ENCODE data around the gene OXGR1.

OXGR1 gene

DNA sequence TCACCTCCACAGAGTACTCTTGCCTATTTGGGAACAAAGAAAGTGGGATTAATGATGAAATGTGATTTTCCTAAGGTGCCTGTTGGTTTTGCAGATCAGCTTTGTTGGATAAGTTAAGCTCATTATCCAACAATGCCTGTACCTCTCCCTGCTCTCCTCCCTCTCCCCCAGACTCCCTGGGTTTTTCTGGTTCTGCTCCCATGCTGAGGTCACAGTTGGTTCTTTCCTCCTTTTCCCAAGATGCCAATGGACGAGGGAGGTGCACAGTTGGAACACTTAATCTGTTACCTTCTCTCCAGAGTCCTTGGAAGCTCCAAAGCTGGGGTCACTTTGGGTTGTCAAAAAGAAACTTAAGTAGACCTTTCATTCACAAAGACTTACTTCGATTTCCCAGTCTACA is 1.6 kb downstream of the OXGR1 start:
- Histone ChIP-seq H3K4me3 (ENCODE audit: low read length in 2 of 2) (no peak overlapping the region), H2AFZ (ENCODE audit: low read length) (no peak overlapping the region), H3K18ac (ENCODE audit: low read length) (no peak overlapping the region), H3K14ac (ENCODE audit: low read length) (no peak overlapping the region), H3K23ac (ENCODE audit: low read depth, low read length, poor library complexity) (no peak overlapping the region), H3K9me3 (replicated peaks in 1 of 2; ENCODE audit: control insufficient read depth in 2 of 2, insufficient read depth in 1 of 2, low read depth in 1 of 2, low read length in 2 of 2) (no peaks in the 10 kb centered on the region), H2BK120ac (ENCODE audit: low read depth, low read length) (no peak overlapping the region), H4K8ac (ENCODE audit: low read depth, low read length) (no peak overlapping the region), H2BK5ac (ENCODE audit: low read length) (no peak overlapping the region), H3K27ac (replicated peaks; ENCODE audit: low read length) (no peak overlapping the region), H3K9ac (ENCODE audit: low read depth, low read length, poor library complexity) (no peak overlapping the region), H3K79me1 (ENCODE audit: low read depth, low read length) (no peaks in the 10 kb centered on the region), H2AK5ac (ENCODE audit: low read depth, low read length) (no peak overlapping the region), H3K4me2 (ENCODE audit: insufficient read depth, low read length, poor library complexity, severe bottlenecking) (no peak overlapping the region), H2BK12ac (ENCODE audit: low read length) (no peak overlapping the region), H2BK15ac (ENCODE audit: low read length) (no peak overlapping the region), H3K27me3 (ENCODE audit: control insufficient read depth in 3 of 3, insufficient read depth in 3 of 3, low read depth in 1 of 3, low read length in 3 of 3) (peaks cover 0 to 26% (median 4%) of the 10 kb centered on the region in 3 experiments), H3K36me3 (replicated peaks in 1 of 2; ENCODE audit: control insufficient read depth in 2 of 2, insufficient read depth in 2 of 2, low read length in 2 of 2) (peaks cover 0 to 1% of the 10 kb centered on the region in 2 donors), H4K91ac (ENCODE audit: low read depth, low read length, poor library complexity) (no peak overlapping the region), H3K4me1 (ENCODE audit: control insufficient read depth in 2 of 2, insufficient read depth in 1 of 2, low read depth in 1 of 2, low read length in 2 of 2) (peaks cover 0 to 8% of the 10 kb centered on the region in 2 donors), H3K4ac (ENCODE audit: low read length) (no peak overlapping the region)
- WGBS, 2 donors (ENCODE audit: extremely low coverage in 2 of 2, insufficient read length in 2 of 2, insufficient replicate concordance in 1 of 2), result no CpG with 5 or more reads among the region's 2 CpGs
- no peak for DNase-seq (ENCODE audit: low spot score)

DNA sequence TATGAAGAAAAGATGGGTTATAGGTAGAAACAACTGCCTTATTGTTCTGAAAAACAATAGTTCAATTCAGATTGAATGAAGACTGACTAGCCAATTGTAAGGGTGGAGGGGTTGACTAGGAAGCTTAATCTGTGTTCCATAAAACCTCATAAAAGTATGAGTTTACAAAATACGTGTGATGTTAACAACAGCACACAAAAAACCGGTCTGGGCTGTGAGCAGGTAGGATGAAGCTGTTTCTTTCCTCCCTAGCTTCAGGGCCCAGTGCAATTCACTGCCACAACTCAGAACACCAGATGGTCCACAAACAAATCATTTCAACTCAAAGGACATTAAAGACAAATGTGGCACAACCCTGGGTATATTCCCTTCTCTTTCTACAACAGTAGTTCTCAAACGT is 3.2 kb downstream of the OXGR1 start:
- H3K27ac ChIP-seq (replicated peaks; ENCODE audit: low read length), result no peak overlapping the region
- H2AFZ ChIP-seq (ENCODE audit: low read length), result no peak overlapping the region
- H4K8ac ChIP-seq (ENCODE audit: low read depth, low read length), result no peak overlapping the region
- no peak overlapping the region for H2BK15ac ChIP-seq (ENCODE audit: low read length)
- H3K36me3 ChIP-seq (replicated peaks in 1 of 2; ENCODE audit: control insufficient read depth in 2 of 2, insufficient read depth in 2 of 2, low read length in 2 of 2), result peaks cover 0 to 3% of the 10 kb centered on the region in 2 donors
- H3K23ac ChIP-seq (ENCODE audit: low read depth, low read length, poor library complexity), result no peak overlapping the region
- H3K14ac ChIP-seq (ENCODE audit: low read length), result no peak overlapping the region
- H3K18ac ChIP-seq (ENCODE audit: low read length), result no peak overlapping the region
- peaks cover 0 to 26% (median 4%) of the 10 kb centered on the region in 3 experiments for H3K27me3 ChIP-seq (ENCODE audit: control insufficient read depth in 3 of 3, insufficient read depth in 3 of 3, low read depth in 1 of 3, low read length in 3 of 3)
- no peak overlapping the region for H2AK5ac ChIP-seq (ENCODE audit: low read depth, low read length)
- DNase-seq (ENCODE audit: low spot score), result no peak
- peaks cover 0 to 8% of the 10 kb centered on the region in 2 donors for H3K4me1 ChIP-seq (ENCODE audit: control insufficient read depth in 2 of 2, insufficient read depth in 1 of 2, low read depth in 1 of 2, low read length in 2 of 2)
- H3K9me3 ChIP-seq (replicated peaks in 1 of 2; ENCODE audit: control insufficient read depth in 2 of 2, insufficient read depth in 1 of 2, low read depth in 1 of 2, low read length in 2 of 2), result no peaks in the 10 kb centered on the region
- no peaks in the 10 kb centered on the region for H3K79me1 ChIP-seq (ENCODE audit: low read depth, low read length)
- no peak overlapping the region for H3K4ac ChIP-seq (ENCODE audit: low read length)
- H3K4me3 ChIP-seq (ENCODE audit: low read length in 2 of 2), result no peak overlapping the region
- H4K91ac ChIP-seq (ENCODE audit: low read depth, low read length, poor library complexity), result no peak overlapping the region
- no peak overlapping the region for H2BK120ac ChIP-seq (ENCODE audit: low read depth, low read length)
- no peak overlapping the region for H3K4me2 ChIP-seq (ENCODE audit: insufficient read depth, low read length, poor library complexity, severe bottlenecking)
- no peak overlapping the region for H2BK12ac ChIP-seq (ENCODE audit: low read length)
- no CpG with 5 or more reads among the region's 3 CpGs for WGBS, 2 donors (ENCODE audit: extremely low coverage in 2 of 2, insufficient read length in 2 of 2, insufficient replicate concordance in 1 of 2)
- H3K9ac ChIP-seq (ENCODE audit: low read depth, low read length, poor library complexity), result no peak overlapping the region
- no peak overlapping the region for H2BK5ac ChIP-seq (ENCODE audit: low read length)

DNA sequence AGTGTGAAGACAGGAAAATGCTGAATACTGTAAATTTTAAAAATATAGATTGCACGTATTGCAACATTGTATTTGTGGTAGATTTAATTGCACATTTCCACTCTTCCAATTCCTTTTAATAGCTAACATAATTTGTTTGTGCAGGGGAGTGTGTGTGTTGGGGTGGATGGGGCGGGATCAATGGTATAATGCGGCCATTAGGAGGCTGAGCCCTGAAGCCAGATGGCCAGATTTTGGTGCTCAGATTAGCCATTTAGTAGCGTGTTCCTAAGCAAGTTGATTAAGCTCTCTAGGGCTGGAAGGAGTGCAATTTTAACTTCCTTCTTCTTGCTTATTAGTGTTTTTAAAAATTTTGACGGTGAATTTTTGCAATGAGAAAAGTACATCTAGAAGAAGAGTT is 5.8 kb downstream of the OXGR1 start:
- no peak overlapping the region for H3K23ac ChIP-seq (ENCODE audit: low read depth, low read length, poor library complexity)
- H3K4me1 ChIP-seq (ENCODE audit: control insufficient read depth in 2 of 2, insufficient read depth in 1 of 2, low read depth in 1 of 2, low read length in 2 of 2), result peaks cover 0 to 4% of the 10 kb centered on the region in 2 donors
- H3K14ac ChIP-seq (ENCODE audit: low read length), result no peak overlapping the region
- H3K9me3 ChIP-seq (replicated peaks in 1 of 2; ENCODE audit: control insufficient read depth in 2 of 2, insufficient read depth in 1 of 2, low read depth in 1 of 2, low read length in 2 of 2), result no peaks in the 10 kb centered on the region
- H4K91ac ChIP-seq (ENCODE audit: low read depth, low read length, poor library complexity), result no peak overlapping the region
- no peak overlapping the region for H3K4ac ChIP-seq (ENCODE audit: low read length)
- no peak overlapping the region for H3K9ac ChIP-seq (ENCODE audit: low read depth, low read length, poor library complexity)
- H3K4me3 ChIP-seq (ENCODE audit: low read length in 2 of 2), result no peak overlapping the region
- H3K18ac ChIP-seq (ENCODE audit: low read length), result no peak overlapping the region
- peaks cover 0 to 8% (median 0%) of the 10 kb centered on the region in 3 experiments for H3K27me3 ChIP-seq (ENCODE audit: control insufficient read depth in 3 of 3, insufficient read depth in 3 of 3, low read depth in 1 of 3, low read length in 3 of 3)
- H3K27ac ChIP-seq (replicated peaks; ENCODE audit: low read length), result no peak overlapping the region
- no peaks in the 10 kb centered on the region for H3K79me1 ChIP-seq (ENCODE audit: low read depth, low read length)
- no peak overlapping the region for H2BK5ac ChIP-seq (ENCODE audit: low read length)
- peaks cover 0 to 3% of the 10 kb centered on the region in 2 donors for H3K36me3 ChIP-seq (replicated peaks in 1 of 2; ENCODE audit: control insufficient read depth in 2 of 2, insufficient read depth in 2 of 2, low read length in 2 of 2)
- no peak overlapping the region for H2AFZ ChIP-seq (ENCODE audit: low read length)
- H2BK15ac ChIP-seq (ENCODE audit: low read length), result no peak overlapping the region
- no CpG with 5 or more reads among the region's 5 CpGs for WGBS, 2 donors (ENCODE audit: extremely low coverage in 2 of 2, insufficient read length in 2 of 2, insufficient replicate concordance in 1 of 2)
- H2BK120ac ChIP-seq (ENCODE audit: low read depth, low read length), result no peak overlapping the region
- no peak for DNase-seq (ENCODE audit: low spot score)
- H2BK12ac ChIP-seq (ENCODE audit: low read length), result no peak overlapping the region
- H4K8ac ChIP-seq (ENCODE audit: low read depth, low read length), result no peak overlapping the region
- no peak overlapping the region for H3K4me2 ChIP-seq (ENCODE audit: insufficient read depth, low read length, poor library complexity, severe bottlenecking)
- H2AK5ac ChIP-seq (ENCODE audit: low read depth, low read length), result no peak overlapping the region

DNA sequence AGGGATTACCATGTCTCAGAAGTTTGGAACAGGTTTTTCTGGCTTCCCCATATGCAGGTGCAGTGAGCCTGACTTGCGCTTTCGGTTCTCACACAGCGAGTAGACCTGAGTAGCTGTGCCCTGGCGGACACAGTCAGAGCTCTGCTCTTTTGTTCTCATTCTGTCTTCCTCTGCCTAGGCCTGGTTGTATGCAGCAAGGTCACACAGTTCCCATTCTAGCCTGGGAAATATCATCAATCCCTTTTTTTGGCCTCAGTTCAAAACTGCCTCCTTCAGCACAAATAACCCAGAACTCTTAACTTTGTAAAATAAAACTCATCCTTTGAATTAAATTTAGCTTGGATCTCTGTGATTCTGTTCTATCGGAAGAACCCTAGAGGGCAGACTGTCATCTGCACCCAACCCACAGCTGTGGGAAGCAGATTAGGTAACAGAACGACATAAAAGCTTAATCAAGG is 10.2 kb downstream of the OXGR1 start:
- H3K4me3 ChIP-seq (ENCODE audit: low read length in 2 of 2), result no peak overlapping the region
- no peaks in the 10 kb centered on the region for H3K9me3 ChIP-seq (replicated peaks in 1 of 2; ENCODE audit: control insufficient read depth in 2 of 2, insufficient read depth in 1 of 2, low read depth in 1 of 2, low read length in 2 of 2)
- no peak overlapping the region for H2BK12ac ChIP-seq (ENCODE audit: low read length)
- H3K4me2 ChIP-seq (ENCODE audit: insufficient read depth, low read length, poor library complexity, severe bottlenecking), result peak overlapping the region; percentile 26
- H2AK5ac ChIP-seq (ENCODE audit: low read depth, low read length), result no peak overlapping the region
- no peaks in the 10 kb centered on the region for H3K79me1 ChIP-seq (ENCODE audit: low read depth, low read length)
- H2BK5ac ChIP-seq (ENCODE audit: low read length), result no peak overlapping the region
- H3K4me1 ChIP-seq (ENCODE audit: control insufficient read depth in 2 of 2, insufficient read depth in 1 of 2, low read depth in 1 of 2, low read length in 2 of 2), result no peaks in the 10 kb centered on the region
- no peak overlapping the region for H3K23ac ChIP-seq (ENCODE audit: low read depth, low read length, poor library complexity)
- peaks cover 0 to 2% of the 10 kb centered on the region in 2 donors for H3K36me3 ChIP-seq (replicated peaks in 1 of 2; ENCODE audit: control insufficient read depth in 2 of 2, insufficient read depth in 2 of 2, low read length in 2 of 2)
- no peak overlapping the region for H4K8ac ChIP-seq (ENCODE audit: low read depth, low read length)
- no peak overlapping the region for H2BK120ac ChIP-seq (ENCODE audit: low read depth, low read length)
- no peak overlapping the region for H3K18ac ChIP-seq (ENCODE audit: low read length)
- H3K9ac ChIP-seq (ENCODE audit: low read depth, low read length, poor library complexity), result no peak overlapping the region
- no peak overlapping the region for H2BK15ac ChIP-seq (ENCODE audit: low read length)
- H3K27ac ChIP-seq (replicated peaks; ENCODE audit: low read length), result no peak overlapping the region
- no CpG with 5 or more reads among the region's 6 CpGs for WGBS, 2 donors (ENCODE audit: extremely low coverage in 2 of 2, insufficient read length in 2 of 2, insufficient replicate concordance in 1 of 2)
- no peak overlapping the region for H3K14ac ChIP-seq (ENCODE audit: low read length)
- H3K27me3 ChIP-seq (ENCODE audit: control insufficient read depth in 3 of 3, insufficient read depth in 3 of 3, low read depth in 1 of 3, low read length in 3 of 3), result peaks cover 0 to 2% (median 0%) of the 10 kb centered on the region in 3 experiments
- H2AFZ ChIP-seq (ENCODE audit: low read length), result no peak overlapping the region
- no peak overlapping the region for H4K91ac ChIP-seq (ENCODE audit: low read depth, low read length, poor library complexity)
- H3K4ac ChIP-seq (ENCODE audit: low read length), result no peak overlapping the region
- no peak for DNase-seq (ENCODE audit: low spot score)

Measured in neuronal stem cell (in vitro differentiated cells).